DMS53 treated with DMSO at 0.1 percent for 48 hours (cell line): ENCODE data around the gene TRIAP1.
A peak's percentile ranks its signal among the peaks of the same experiment; 100 is the strongest.

Experiments
- DNase-seq: peaks from one replicate; lab custom pipeline; 2025; ENCODE audit not compliant: unreplicated experiment; lab: John Stamatoyannopoulos, UW

The TRIAP1 gene

DNA sequence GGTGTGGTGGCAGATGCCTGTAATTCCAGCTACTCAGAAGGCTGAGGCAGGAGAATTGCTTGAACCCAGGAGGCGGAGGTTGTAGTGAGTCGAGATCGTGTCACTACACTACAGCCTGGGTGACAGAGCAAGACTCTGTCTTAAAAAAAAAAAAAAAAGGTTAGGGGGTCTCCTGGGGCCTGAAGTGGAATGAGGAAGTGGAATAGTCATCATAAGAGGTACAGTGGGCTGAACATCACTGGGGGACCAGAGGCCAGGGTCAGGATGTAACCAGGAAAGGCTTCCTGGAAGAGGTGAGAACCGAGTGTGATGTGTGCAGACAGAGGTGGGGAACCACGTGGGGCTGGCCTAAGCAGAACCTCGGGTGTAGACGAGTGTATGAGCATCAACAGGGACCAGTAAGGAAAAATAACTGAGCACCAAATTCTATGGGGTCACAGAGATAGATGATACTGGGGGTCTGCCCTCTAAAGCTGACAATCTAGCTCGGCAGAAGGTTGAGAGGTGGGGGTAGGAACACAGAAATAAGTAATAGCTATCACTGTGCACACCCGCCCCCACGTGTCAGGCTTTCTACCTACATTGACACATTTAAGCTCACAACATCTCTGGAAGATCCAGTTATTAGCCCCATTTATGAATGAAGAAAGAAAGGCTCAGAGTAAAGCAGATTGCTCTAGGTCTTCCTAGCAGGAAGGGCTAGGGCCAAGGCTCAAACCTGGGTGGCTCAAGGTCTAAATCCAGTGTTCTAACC lies 13.2 kb downstream of the TRIAP1 start:
- DNase-seq = no peak

- DNase-seq = no peak
Observed at GRCh38 chr12:120429368-120429767, 16.8 kb downstream of the TRIAP1 start.

- no peak for DNase-seq
Observed at GRCh38 chr12:120428597-120429229, 17.5 kb downstream of the TRIAP1 start.

DNA sequence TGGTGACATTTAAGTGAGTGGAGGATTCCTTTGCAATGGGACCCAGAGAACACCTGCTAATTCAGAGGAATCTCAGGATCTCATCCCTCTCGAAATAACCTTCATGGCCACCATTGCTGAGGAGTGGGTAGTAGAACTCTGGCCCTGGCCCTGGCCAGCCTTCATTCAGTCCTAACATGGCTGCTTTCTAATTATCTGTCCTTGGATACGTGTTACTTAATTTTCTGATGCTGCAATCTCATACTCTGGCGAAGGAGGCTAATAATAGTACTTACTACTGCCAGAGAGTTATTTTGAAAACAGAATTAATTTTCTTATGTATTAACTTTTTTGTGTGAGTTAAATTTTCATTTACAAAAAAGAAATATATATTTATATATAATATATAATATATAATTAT lies 20.4 kb downstream of the TRIAP1 start:
- DNase-seq = no peak

DNA sequence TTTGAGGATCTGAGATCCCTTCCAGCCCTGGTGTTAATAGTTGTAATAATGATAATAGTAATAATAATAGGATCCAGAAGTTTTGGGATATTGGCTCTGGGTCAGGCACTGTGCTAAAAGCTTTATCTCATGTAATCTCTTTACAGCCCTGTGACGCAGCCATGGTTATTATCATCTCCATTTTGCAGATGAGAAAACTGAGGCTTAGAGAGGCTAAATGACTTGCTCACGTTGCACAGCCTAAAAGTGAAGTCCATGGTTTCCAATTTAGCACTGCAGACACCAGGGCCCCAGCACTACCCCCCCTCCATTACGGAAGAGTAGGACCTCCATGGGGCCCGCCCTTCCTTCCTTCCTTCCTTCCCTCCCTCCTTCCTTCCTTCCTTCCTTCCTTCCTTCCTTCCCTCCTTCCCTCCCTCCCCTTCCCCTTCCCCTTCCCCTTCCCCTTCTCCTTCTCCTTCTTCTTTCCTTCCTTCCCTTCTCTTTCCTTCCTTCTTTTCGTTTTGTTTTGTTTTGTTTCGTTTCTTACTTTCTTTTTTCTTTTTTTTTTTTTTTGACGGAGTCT lies 23.2 kb downstream of the TRIAP1 start:
- DNase-seq = no peak

DNA sequence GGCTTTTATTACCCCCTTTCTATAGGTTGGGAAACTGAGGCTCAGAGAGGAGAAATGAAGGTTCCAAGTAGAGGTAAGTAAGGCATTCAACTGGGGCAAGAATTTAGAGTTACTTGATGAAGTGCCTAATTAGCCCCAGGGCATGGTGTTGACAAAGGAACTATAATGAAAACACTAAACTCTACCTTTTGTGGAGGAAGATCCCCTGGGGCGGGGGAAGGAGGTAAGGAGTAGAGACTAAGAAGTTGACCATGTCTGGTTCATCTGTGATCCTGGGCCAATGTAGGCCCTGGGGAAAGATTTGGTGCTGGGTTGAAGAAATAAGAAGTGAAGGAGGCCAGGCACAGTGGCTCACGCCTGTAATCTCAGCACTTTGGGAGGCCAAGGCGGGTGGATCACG lies 24.5 kb downstream of the TRIAP1 start:
- DNase-seq = no peak

GRCh38 chr12:120417917-120418580 lies 28.1 kb downstream of the TRIAP1 start:
- DNase-seq = no peak

DNA sequence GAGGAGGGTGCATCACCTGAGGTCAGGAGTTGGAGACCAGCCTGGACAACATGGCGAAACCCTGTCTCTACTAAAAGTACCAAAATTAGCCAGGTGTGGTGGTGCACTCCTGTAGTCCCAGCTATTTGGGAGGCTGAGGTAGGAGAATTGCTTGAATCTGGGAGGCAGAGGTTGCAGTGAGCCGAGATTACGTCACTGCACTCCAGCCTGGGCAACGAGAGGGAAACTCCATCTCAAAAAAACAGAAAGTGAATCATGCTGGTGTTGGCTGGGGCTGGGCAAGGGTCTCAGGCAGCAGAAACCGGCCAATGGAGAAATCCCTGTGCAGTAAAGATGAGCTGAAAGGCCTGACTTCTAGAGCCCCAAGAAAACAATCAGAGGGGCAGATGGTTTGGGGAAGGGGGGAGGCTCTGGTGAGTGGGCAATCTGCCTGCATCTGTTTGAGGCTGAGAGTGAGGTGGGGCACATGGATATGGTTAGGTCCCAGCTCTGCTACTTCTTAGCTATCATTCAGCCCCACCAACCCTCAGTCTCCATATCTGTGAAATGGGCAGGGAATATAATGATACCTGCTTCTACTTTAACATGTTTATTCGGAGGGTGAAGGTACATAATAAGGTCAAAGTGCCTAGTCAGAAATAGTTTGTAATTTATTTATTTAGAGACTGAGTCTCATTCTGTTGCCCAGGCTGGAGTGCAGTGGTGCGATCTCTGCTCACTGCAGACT lies 29.5 kb downstream of the TRIAP1 start:
- DNase-seq = no peak

- no peak for DNase-seq
Observed at GRCh38 chr12:120413901-120414695, 32.1 kb downstream of the TRIAP1 start.

GRCh38 chr12:120412421-120412820 lies 33.8 kb downstream of the TRIAP1 start:
- no peak for DNase-seq

DNA sequence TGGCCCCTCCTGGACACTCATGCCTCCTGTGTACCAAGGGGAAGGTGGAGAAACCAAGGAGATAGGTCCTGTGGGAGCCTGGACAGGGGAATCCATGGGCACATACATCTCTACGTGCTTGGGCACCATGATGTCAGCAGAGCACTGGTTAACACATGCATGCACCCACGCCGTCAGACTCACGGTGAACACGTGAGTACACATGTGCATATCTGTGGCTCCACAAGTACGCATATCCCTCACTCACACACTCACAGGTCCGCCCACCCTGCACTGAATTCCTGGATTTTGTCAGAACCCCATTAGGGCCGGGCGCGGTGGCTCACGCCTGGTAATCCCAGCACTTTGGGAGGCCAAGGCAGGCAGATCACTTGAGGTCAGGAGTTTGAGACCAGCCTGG lies 37.4 kb downstream of the TRIAP1 start:
- no peak for DNase-seq

DNA sequence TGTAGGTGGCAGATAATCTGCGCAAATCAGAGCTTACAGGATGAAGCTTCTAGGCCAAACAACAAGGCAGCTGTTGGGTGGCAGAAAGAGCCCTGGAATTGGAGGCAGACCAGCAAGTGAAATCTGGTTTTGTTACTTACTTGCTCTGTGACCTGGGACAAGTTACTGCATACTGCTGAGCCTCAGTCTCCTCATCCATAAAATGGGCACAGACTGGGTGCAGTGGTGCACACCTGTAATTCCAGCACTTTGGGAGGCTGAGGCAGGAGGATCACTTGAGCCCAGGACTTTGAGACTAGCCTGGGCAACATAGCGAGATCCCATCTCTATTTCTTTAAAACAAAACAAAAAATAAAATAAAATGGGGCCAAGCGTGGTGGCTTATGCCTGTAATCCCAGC lies 39.6 kb downstream of the TRIAP1 start:
- DNase-seq = no peak

- DNase-seq = no peak
Observed at GRCh38 chr12:120406069-120406468, 40.1 kb downstream of the TRIAP1 start.

DNA sequence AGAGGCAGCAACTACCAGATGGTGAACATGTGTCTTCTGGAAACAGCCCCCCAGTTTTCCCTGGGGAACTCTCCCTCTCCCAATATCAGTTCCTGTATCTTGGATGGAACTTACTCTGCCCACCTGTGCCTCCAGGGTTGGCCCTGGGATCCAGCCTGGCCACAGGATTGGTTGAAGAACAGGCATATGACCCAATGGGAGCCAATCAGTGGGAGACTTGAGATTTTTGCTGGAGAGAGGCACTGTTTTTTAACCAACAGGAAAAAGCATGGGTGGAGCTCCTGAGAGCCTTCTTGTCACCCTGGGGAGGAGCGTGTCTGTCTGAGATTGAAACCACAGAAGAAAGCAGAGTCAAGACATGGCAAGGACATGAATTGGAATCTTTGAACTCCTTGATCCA lies 41.9 kb downstream of the TRIAP1 start:
- no peak for DNase-seq

- DNase-seq = no peak
Observed at GRCh38 chr12:120403869-120404268, 42.3 kb downstream of the TRIAP1 start.

GRCh38 chr12:120402217-120402616 lies 44.0 kb downstream of the TRIAP1 start:
- no peak for DNase-seq

DNA sequence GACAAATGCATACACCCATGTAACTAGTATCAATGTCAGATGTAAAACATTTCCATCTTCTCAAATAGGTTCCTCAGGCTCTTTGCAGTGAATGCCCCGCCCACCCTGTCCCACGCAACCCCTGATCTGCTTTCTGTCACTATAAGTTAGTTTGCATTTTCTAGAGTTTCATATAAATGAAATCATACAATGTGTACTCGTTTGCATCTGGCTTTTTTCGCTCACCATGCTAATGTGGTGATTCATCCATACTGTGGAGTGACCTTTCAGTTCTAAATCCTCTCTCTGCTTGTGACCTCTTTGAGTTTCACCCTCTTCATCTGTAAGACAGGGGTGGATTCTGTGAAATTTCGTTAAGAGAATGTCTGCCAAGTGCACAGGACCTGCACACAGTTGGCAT lies 46.7 kb downstream of the TRIAP1 start:
- DNase-seq = no peak

GRCh38 chr12:120397824-120398540 lies 48.2 kb downstream of the TRIAP1 start:
- peak; percentile 15 for DNase-seq

DNA sequence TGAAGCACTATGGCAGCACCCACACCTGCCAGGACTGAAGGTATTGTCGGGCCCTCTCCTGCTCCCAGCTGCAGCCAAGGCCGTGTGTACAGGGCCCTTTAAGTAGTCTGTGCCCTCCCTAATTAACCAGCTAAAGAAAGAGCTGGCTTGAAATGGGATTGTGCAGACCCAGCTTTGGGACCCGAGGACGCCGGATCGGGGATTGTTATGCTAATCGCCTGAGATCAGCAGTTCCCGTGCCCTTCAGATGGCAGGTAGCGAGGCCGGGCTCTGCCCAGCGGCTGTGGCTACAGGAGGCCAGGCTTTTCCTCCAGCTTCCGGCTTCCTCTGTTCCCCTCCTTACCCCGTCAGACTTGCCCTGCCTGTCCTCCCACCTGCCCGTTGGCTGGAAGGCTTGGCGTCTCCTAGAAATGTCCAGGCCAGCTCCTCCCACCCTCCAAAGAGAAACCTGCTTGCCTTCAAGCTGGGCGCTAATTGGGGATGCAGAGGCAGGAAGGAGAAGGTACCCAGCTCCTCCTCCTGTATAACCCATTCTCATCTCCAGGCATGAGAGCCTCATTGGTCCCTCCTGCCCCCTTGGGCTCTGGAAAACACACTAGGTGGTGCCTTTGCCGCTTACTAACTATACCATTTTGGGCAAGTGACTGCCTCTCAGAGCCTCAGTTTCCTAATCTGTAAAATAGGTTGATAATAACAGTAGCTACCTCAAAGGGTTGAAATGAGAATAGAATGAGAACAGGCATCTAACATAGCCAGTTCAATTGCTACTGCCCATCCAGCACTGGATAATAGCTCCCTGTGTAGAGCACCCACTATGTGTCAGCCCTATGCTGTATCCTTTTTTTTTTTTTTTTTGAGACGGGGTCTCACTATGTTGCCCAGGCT lies 51.5 kb downstream of the TRIAP1 start:
- DNase-seq = peak; percentile 96
